ENCODE results near the gene RBM47. TPM values are rescaled to one million over a fixed set of nuclear protein-coding genes. Genes with fewer than 3 reads are reported as not detected.
A peak's percentile ranks its signal among the peaks of the same experiment; 100 is the strongest.

RBM47 gene
- total and polyA plus RNA-seq, 9 of the 15 experiments (the other 6 are each of a cell fraction or from before 2014, with no cell fraction given) = 1.4 to 6.4 (median 3.3) TPM

DNA sequence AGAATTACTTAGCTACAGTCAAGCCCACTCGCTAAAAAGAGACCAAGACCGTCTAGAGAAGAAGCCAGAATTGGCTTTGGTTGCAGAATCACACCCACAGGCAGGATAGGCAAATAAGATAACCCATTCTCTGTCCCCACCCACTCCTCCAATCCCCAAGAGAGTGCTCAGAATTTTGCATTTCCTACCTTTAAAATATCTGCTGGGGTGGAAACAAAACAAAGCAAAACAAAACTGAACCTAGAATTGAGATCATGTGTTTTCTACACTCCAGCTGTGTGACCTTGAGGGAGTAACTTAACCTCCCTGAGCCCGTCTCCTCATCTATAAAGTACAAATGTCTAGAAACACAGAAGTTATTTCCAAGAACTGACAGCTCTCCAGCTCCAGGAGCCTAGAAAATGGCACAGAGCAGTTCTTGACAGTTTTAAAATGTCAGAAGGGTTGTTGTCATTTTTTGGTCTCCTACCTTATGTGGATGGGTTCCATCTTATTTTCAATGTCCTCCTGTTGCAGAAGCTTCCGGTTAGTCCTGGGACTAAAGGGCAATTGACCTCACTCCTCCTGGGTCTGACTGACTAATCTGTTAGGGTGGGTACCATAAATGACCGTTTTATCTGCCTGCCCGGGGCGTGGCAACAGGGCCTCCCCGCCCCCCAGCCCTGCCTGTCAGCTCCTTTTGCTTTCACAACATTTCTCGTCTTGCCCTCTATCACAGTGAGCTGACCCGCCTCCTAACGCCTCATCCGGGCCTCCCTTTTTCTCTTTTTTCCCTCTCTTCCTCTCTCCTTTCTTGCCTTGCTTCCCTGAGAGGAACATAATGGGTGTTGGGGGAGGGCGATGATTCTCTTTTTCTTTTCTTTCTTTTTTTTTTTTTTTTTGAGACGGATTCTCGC is 114.0 kb downstream of the RBM47 start (continued):
- TF ChIP-seq CBFB (CRISPR knock-in tag; IDR thresholded peaks at IDR 0.05) = no peak
- TF ChIP-seq RCOR1 (IDR thresholded peaks at IDR 0.05; ENCODE audit: borderline replicate concordance in 1 of 2, low read depth in 2 of 2, low read length in 2 of 2) = peak; percentile 66 to 68
- TF ChIP-seq, protein P1, sequence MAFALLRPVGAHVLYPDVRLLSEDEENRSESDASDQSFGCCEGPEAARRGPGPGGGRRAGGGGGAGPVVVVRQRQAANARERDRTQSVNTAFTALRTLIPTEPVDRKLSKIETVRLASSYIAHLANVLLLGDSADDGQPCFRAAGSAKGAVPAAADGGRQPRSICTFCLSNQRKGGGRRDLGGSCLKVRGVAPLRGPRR (CRISPR knock-in tag; IDR thresholded peaks at IDR 0.05) = no peak
- no peak for TF ChIP-seq CCAR2 (IDR thresholded peaks at IDR 0.05; ENCODE audit: low read depth, low read length)
- TF ChIP-seq NCOA2 (IDR thresholded peaks at IDR 0.05; ENCODE audit: partially characterized antibody in 2 of 2) = no peak
- peak; percentile 32; the same call in 1 of the 2 replicates for TF ChIP-seq CBFA2T3 (IDR thresholded peaks at IDR 0.05)
- TF ChIP-seq, protein P2, sequence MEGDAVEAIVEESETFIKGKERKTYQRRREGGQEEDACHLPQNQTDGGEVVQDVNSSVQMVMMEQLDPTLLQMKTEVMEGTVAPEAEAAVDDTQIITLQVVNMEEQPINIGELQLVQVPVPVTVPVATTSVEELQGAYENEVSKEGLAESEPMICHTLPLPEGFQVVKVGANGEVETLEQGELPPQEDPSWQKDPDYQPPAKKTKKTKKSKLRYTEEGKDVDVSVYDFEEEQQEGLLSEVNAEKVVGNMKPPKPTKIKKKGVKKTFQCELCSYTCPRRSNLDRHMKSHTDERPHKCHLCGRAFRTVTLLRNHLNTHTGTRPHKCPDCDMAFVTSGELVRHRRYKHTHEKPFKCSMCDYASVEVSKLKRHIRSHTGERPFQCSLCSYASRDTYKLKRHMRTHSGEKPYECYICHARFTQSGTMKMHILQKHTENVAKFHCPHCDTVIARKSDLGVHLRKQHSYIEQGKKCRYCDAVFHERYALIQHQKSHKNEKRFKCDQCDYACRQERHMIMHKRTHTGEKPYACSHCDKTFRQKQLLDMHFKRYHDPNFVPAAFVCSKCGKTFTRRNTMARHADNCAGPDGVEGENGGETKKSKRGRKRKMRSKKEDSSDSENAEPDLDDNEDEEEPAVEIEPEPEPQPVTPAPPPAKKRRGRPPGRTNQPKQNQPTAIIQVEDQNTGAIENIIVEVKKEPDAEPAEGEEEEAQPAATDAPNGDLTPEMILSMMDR (IDR thresholded peaks at IDR 0.05 in 2 of 3, conservative IDR thresholded peaks at IDR 0.05 in 1 of 3; ENCODE audit: insufficient read depth in 2 of 3, low read depth in 1 of 3, low read length in 3 of 3) = no peak
- no peak for TF ChIP-seq TCFL5 (CRISPR knock-in tag; conservative IDR thresholded peaks at IDR 0.05)
- peak; percentile 59; the same call in 1 of the 2 replicates for TF ChIP-seq GABPB1 (CRISPR knock-in tag; IDR thresholded peaks at IDR 0.05)
- no peak for TF ChIP-seq MCM3 (IDR thresholded peaks at IDR 0.05)
- TF ChIP-seq ZNF561 (CRISPR knock-in tag; conservative IDR thresholded peaks at IDR 0.05) = no peak
- TF ChIP-seq, protein P3, sequence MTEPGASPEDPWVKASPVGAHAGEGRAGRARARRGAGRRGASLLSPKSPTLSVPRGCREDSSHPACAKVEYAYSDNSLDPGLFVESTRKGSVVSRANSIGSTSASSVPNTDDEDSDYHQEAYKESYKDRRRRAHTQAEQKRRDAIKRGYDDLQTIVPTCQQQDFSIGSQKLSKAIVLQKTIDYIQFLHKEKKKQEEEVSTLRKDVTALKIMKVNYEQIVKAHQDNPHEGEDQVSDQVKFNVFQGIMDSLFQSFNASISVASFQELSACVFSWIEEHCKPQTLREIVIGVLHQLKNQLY (CRISPR knock-in tag; conservative IDR thresholded peaks at IDR 0.05) = no peak
- TF ChIP-seq HSF4 (CRISPR knock-in tag; IDR thresholded peaks at IDR 0.05; ENCODE audit: borderline replicate concordance) = no peak
- no peak for TF ChIP-seq MECOM (CRISPR knock-in tag; IDR thresholded peaks at IDR 0.05)
- TF ChIP-seq PHF8 (IDR thresholded peaks at IDR 0.05; ENCODE audit: borderline replicate concordance, low read length) = peak; percentile 36; the same call in 1 of the 2 replicates
- TF ChIP-seq ZNF212 (CRISPR knock-in tag; IDR thresholded peaks at IDR 0.05) = no peak
- TF ChIP-seq, protein P4, sequence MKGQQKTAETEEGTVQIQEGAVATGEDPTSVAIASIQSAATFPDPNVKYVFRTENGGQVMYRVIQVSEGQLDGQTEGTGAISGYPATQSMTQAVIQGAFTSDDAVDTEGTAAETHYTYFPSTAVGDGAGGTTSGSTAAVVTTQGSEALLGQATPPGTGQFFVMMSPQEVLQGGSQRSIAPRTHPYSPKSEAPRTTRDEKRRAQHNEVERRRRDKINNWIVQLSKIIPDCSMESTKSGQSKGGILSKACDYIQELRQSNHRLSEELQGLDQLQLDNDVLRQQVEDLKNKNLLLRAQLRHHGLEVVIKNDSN (CRISPR knock-in tag; IDR thresholded peaks at IDR 0.05) = no peak
- TF ChIP-seq, protein P5, sequence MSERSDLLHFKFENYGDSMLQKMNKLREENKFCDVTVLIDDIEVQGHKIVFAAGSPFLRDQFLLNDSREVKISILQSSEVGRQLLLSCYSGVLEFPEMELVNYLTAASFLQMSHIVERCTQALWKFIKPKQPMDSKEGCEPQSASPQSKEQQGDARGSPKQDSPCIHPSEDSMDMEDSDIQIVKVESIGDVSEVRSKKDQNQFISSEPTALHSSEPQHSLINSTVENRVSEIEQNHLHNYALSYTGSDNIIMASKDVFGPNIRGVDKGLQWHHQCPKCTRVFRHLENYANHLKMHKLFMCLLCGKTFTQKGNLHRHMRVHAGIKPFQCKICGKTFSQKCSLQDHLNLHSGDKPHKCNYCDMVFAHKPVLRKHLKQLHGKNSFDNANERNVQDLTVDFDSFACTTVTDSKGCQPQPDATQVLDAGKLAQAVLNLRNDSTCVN (CRISPR knock-in tag; IDR thresholded peaks at IDR 0.05) = no peak
- no peak for TF ChIP-seq STAG1 (CRISPR knock-in tag; IDR thresholded peaks at IDR 0.05; ENCODE audit: borderline replicate concordance)
- no peak for TF ChIP-seq ZNF79 (CRISPR knock-in tag; IDR thresholded peaks at IDR 0.05; ENCODE audit: low read depth)
